ENCODE results near the gene KCNH3.

The KCNH3 gene

GRCh38 chr12:49548822-49549648, 10.2 kb downstream of the KCNH3 start:
- no peak for DNase-seq

DNA sequence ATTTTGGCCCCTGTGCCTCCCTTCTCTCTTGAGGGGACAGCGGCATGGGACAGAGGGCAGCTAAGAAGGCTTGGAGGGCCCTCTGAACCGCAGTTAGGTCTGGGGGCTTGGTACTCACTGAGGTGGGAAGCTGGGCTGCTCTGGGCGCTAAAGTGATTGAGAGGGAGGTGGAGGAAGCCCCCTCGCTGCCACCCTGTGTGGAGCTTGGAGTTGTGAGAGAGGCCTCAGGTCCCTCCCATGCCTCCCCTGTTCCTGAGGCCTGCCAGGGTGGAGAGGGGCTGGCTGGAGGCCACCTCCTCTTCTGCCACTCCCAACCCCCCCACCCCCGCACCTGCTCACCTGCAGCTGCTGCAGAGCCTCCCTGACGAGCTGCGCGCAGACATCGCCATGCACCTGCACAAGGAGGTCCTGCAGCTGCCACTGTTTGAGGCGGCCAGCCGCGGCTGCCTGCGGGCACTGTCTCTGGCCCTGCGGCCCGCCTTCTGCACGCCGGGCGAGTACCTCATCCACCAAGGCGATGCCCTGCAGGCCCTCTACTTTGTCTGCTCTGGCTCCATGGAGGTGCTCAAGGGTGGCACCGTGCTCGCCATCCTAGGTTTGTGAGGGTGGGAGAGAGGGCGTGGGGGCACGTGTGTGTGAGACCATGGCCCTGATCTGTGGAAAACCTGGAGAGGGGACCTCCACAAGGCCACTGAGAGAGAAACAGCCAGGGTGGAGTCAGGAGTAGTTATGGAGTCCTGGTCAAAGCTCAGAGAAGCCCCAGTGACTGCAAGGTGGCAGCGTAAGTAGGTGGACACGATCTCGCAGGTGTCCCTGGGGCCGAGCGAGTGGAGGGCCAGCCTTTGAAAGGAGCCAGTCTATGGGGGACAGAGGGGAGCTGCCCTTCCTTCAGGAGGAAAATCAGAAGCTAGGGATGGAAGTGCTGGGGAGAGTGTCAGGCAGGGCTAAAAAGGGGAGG, 11.2 kb downstream of the KCNH3 start:
- DNase-seq, result peak; percentile 92

- no peak for DNase-seq
These were observed 11.9 kb downstream of the KCNH3 start for GRCh38 chr12:49550693-49551252.

GRCh38 chr12:49552014-49552413, 13.2 kb downstream of the KCNH3 start:
- no peak for DNase-seq

GRCh38 chr12:49552425-49552824, 13.6 kb downstream of the KCNH3 start:
- DNase-seq, result no peak

- DNase-seq, result no peak
These were observed 14.1 kb downstream of the KCNH3 start for GRCh38 chr12:49552899-49553298.

- DNase-seq, result peak; percentile 33
These were observed 14.8 kb downstream of the KCNH3 start for GRCh38 chr12:49553512-49554088.

DNA sequence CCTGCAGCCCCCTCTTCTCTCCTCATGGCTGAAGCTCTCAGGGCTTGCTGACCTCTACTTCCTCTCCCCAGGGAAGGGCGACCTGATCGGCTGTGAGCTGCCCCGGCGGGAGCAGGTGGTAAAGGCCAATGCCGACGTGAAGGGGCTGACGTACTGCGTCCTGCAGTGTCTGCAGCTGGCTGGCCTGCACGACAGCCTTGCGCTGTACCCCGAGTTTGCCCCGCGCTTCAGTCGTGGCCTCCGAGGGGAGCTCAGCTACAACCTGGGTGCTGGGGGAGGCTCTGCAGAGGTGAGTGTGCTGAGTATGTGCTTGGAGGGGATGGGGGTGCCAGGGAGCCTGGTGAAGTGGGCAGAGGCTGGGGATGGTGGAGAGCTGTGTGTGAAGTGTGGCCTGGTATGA, 15.4 kb downstream of the KCNH3 start:
- DNase-seq, result no peak

DNA sequence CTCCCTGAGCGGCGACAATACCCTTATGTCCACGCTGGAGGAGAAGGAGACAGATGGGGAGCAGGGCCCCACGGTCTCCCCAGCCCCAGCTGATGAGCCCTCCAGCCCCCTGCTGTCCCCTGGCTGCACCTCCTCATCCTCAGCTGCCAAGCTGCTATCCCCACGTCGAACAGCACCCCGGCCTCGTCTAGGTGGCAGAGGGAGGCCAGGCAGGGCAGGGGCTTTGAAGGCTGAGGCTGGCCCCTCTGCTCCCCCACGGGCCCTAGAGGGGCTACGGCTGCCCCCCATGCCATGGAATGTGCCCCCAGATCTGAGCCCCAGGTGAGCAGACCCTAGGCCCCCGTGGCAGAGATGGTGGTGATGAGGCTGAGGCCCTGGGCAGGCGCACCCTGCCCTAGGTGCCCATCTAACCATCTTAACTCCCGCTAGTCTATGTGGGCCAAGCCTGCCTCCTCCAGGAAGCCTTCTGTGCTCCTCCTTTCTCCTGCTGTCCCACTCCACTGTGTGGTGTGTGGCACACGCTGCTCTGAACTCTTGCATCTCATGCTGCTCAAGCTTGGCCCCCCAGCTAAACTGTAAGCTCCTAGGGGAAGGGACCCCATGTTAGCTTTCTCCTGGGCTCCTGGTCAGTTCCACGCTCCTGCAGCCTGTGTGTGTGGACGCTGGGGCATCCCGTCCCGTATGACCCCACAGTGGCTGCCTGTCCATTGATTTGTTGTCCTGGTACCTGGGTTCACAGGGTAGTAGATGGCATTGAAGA, 17.0 kb downstream of the KCNH3 start:
- no peak for DNase-seq

DNA sequence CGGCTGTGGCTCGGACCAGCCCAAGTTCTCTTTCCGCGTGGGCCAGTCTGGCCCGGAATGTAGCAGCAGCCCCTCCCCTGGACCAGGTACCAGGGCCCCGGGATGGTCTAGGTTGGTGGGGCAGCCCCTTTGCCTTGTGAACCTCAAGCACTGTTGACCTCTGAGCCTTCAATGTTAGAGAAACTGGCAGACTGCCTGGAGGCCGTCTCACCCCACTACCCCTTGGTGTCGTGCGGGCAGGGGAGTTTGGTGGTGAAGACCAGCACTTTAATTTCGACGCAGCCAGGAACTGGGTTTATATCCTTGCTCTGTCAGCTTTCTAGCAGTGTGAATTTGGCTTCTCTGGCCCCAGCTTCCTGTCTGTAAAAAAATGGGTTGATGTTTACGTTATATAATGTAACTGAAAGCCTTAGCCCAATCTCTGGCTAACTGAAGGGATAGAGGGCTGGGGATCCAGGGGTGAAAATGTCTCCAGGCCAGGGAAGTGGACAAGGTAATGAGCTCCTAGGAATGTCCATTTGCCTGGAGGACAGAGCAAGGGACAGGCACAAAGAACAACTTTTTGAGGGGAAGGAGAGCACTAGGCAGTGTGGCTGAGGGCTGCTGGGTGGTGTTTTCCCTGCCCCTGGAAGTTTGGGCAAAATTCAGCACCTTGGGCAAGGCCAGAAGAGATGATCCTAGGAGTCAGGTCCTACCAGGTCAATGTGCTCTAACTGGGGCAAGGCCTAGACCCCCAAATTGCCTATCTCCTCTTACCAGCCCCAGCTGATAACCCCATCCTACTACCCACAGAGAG, 17.8 kb downstream of the KCNH3 start:
- no peak for DNase-seq

DNA sequence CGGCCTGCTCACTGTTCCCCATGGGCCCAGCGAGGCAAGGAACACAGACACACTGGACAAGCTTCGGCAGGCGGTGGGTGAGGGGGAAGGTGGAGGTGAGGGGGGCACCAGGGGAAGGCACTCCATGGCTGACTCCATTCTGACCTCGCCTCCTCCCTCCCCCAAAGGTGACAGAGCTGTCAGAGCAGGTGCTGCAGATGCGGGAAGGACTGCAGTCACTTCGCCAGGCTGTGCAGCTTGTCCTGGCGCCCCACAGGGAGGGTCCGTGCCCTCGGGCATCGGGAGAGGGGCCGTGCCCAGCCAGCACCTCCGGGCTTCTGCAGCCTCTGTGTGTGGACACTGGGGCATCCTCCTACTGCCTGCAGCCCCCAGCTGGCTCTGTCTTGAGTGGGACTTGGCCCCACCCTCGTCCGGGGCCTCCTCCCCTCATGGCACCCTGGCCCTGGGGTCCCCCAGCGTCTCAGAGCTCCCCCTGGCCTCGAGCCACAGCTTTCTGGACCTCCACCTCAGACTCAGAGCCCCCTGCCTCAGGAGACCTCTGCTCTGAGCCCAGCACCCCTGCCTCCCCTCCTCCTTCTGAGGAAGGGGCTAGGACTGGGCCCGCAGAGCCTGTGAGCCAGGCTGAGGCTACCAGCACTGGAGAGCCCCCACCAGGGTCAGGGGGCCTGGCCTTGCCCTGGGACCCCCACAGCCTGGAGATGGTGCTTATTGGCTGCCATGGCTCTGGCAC, 18.5 kb downstream of the KCNH3 start:
- no peak for DNase-seq

DNA sequence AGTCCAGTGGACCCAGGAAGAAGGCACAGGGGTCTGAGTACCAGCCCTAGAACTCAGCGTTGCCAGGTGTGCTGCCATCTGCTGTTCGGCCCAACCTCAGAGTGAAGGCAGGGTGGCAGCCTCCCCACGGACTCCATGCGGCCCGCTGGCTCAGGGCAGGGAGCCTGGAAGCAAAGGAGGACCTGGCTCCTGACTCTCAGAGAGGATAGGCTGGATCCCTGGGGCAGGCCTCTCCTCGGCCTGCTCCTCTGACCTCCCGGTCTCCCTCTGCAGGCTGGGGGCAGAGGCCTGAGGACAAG, 19.0 kb downstream of the KCNH3 start:
- no peak for DNase-seq

GRCh38 chr12:49558526-49558925, 19.7 kb downstream of the KCNH3 start:
- no peak for DNase-seq

DNA sequence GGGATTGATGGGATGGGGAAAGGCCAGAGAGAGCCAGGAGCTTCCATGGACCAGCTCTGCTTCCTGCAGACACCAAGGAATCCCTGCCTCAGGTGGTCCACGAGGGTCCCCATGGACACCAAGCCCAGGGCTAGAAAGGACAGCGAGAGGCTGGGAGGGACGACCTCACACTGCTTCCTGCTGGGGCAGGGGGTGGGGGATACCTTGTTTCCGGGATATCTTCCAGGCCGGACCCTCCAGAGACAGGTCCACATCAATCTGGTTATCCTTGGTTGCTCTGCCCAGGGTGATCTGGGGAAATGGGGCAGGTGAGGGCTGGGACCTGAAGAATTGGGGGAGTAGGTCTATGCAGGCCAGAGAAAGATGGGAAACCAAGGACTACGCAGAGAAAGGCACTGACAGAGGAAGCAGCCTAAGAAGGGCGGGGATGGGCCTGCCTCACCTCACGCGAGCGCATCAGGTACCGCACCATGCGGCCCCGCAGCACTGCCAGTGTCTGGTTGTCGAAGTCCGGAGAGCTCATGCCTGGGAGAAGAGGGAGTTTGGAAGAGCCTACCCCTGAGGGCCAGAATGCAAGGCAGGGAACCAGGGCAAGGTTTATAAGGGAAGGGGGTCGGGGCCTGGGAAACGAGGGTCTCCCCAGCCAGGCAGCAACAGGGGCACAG, 20.3 kb downstream of the KCNH3 start:
- DNase-seq, result no peak

- no peak for DNase-seq
These were observed 21.9 kb downstream of the KCNH3 start for GRCh38 chr12:49560695-49561094.

GRCh38 chr12:49562233-49562632, 23.4 kb downstream of the KCNH3 start:
- DNase-seq, result no peak

- DNase-seq, result no peak
These were observed 24.0 kb downstream of the KCNH3 start for GRCh38 chr12:49562831-49563230.

- no peak for DNase-seq
These were observed 25.3 kb downstream of the KCNH3 start for GRCh38 chr12:49563951-49564685.

DNA sequence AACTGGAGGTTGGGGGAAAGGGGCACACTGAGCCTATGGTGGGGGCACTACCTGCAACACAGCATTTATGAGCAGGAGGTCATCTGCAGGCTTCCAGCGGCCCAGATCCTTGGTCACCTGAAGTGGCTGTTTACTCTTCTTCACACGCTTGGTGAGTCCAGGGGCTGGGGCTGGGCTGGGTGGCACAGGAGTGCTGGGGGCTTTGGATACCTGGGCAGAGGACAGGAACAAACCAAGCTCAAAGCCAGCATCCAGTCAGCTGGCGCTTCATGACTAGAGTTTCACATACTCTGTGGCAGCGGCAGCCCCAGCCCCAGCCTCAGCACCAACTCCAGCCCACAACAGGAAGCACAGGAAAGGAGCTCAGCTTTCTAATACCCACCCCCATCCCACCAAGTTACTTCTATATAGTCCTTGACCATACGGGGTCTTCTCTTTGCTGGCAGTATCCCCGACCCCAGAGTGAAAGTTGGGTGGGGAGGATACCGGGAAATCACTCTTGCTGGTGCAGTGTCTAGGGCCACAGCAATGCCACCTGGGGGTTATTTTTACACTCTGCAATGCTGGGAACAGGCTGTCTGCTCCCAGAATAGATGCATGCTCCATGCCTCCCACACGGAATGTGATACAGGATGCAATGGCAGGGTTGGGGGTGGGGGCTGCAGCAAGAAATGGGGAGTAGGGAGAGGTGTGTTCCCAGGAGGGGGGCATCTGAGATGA, 26.0 kb downstream of the KCNH3 start:
- DNase-seq, result no peak

All from NCI-H510A (cell line).